ENCODE results near the gene CHN1. TPM values are rescaled to one million over a fixed set of nuclear protein-coding genes. Genes with fewer than 3 reads are reported as not detected.

Gene CHN1
- total RNA-seq, 1 donor from 2014 or later = 45.0 TPM

GRCh38 chr2:174777347-174778084 lies 227.7 kb downstream of the CHN1 start:
- Mint-ChIP-seq H3K4me3 (peak overlapping the region; percentile 8), H3K4me1 (peaks cover 55% of the 10 kb centered on the region)

GRCh38 chr2:174776675-174777074 lies 228.5 kb downstream of the CHN1 start:
- H3K27me3 ChIP-seq = no peaks in the 10 kb centered on the region
- Mint-ChIP-seq H3K27me3 (ENCODE audit: insufficient read depth, low read depth) (peaks cover 4% of the 10 kb centered on the region), H3K4me3 (no peak overlapping the region), H3K4me1 (peaks cover 63% of the 10 kb centered on the region), H3K36me3 (no peaks in the 10 kb centered on the region), H3K9me3 (no peaks in the 10 kb centered on the region), H3K27ac (no peak overlapping the region)
- peak overlapping the region; percentile 15 for H3K4me2 ChIP-seq
- no peak for DNase-seq (ENCODE audit: low spot score)
- H3K27ac ChIP-seq = no peak overlapping the region
- TF ChIP-seq EZH2phosphoT487 (IDR thresholded peaks at IDR 0.05) = no peak
- TF ChIP-seq EZH2 (IDR thresholded peaks at IDR 0.05) = no peak
- no peak overlapping the region for H3K9ac ChIP-seq
- H4K20me1 ChIP-seq (ENCODE audit: low read depth) = no peaks in the 10 kb centered on the region
- peak overlapping the region; percentile 88 for H2AFZ ChIP-seq (replicated peaks)
- H3K79me2 ChIP-seq (ENCODE audit: low read depth) = no peaks in the 10 kb centered on the region
- no peaks in the 10 kb centered on the region for H3K9me3 ChIP-seq (ENCODE audit: low read depth)
- H3K4me3 ChIP-seq = no peak overlapping the region
- peaks cover 40% of the 10 kb centered on the region for H3F3A ChIP-seq (ENCODE audit: low read depth)
- no peaks in the 10 kb centered on the region for H3K36me3 ChIP-seq
- peaks cover 43% of the 10 kb centered on the region for H3K4me1 ChIP-seq

More at GRCh38 chr2:174777347-174778084, 227.7 kb downstream of the CHN1 start:
- H3K4me3 ChIP-seq = no peak overlapping the region
- H3K27me3 Mint-ChIP-seq (ENCODE audit: insufficient read depth, low read depth) = peaks cover 5% of the 10 kb centered on the region
- DNase-seq (ENCODE audit: low spot score) = peak; percentile 22
- H3F3A ChIP-seq (ENCODE audit: low read depth) = peaks cover 32% of the 10 kb centered on the region
- no peaks in the 10 kb centered on the region for H3K79me2 ChIP-seq (ENCODE audit: low read depth)
- H3K27ac ChIP-seq = no peak overlapping the region
- no peak for TF ChIP-seq CTCF (IDR thresholded peaks at IDR 0.05)
- TF ChIP-seq EZH2phosphoT487 (IDR thresholded peaks at IDR 0.05) = no peak
- no peak for TF ChIP-seq EZH2 (IDR thresholded peaks at IDR 0.05)
- peaks cover 37% of the 10 kb centered on the region for H3K4me1 ChIP-seq
- H3K27ac Mint-ChIP-seq = peak overlapping the region; percentile 67
- no peak overlapping the region for H3K9ac ChIP-seq
- peak overlapping the region; percentile 88 for H2AFZ ChIP-seq (replicated peaks)
- peak overlapping the region; percentile 15 for H3K4me2 ChIP-seq
- no peaks in the 10 kb centered on the region for H4K20me1 ChIP-seq (ENCODE audit: low read depth)
- H3K36me3 ChIP-seq = no peaks in the 10 kb centered on the region
- H3K36me3 Mint-ChIP-seq = no peaks in the 10 kb centered on the region
- H3K9me3 Mint-ChIP-seq = no peaks in the 10 kb centered on the region
- H3K27me3 ChIP-seq = no peaks in the 10 kb centered on the region
- H3K9me3 ChIP-seq (ENCODE audit: low read depth) = no peaks in the 10 kb centered on the region

GRCh38 chr2:174776223-174776622 lies 229.0 kb downstream of the CHN1 start:
- H3K9ac ChIP-seq = no peak overlapping the region
- Mint-ChIP-seq H3K27ac (no peak overlapping the region), H3K36me3 (no peaks in the 10 kb centered on the region)

More at GRCh38 chr2:174776223-174776622, 229.0 kb downstream of the CHN1 start:
- H3K4me2 ChIP-seq = peak overlapping the region; percentile 15
- H3K79me2 ChIP-seq (ENCODE audit: low read depth) = no peaks in the 10 kb centered on the region
- H3K4me1 ChIP-seq = peaks cover 46% of the 10 kb centered on the region
- no peak overlapping the region for H3K27ac ChIP-seq
- Mint-ChIP-seq H3K4me1 (peaks cover 65% of the 10 kb centered on the region), H3K27me3 (ENCODE audit: insufficient read depth, low read depth) (no peaks in the 10 kb centered on the region), H3K9me3 (no peaks in the 10 kb centered on the region), H3K4me3 (no peak overlapping the region)
- TF ChIP-seq CTCF (IDR thresholded peaks at IDR 0.05) (peak; percentile 63), EZH2 (IDR thresholded peaks at IDR 0.05) (no peak)
- no peaks in the 10 kb centered on the region for H3K27me3 ChIP-seq
- H4K20me1 ChIP-seq (ENCODE audit: low read depth) = no peaks in the 10 kb centered on the region
- H3K9me3 ChIP-seq (ENCODE audit: low read depth) = no peaks in the 10 kb centered on the region
- no peaks in the 10 kb centered on the region for H3K36me3 ChIP-seq
- H3K4me3 ChIP-seq = no peak overlapping the region
- peaks cover 45% of the 10 kb centered on the region for H3F3A ChIP-seq (ENCODE audit: low read depth)
- no peak for DNase-seq (ENCODE audit: low spot score)
- H2AFZ ChIP-seq (replicated peaks) = peak overlapping the region; percentile 88

Measured in neural progenitor cell (in vitro differentiated cells).